KG1 (cell line): Measurements from ENCODE around the gene ZNF541.

Experiments used
- DNase-seq: peaks from one replicate; lab custom pipeline; 2025; lab: John Stamatoyannopoulos, UW

Gene ZNF541

DNA sequence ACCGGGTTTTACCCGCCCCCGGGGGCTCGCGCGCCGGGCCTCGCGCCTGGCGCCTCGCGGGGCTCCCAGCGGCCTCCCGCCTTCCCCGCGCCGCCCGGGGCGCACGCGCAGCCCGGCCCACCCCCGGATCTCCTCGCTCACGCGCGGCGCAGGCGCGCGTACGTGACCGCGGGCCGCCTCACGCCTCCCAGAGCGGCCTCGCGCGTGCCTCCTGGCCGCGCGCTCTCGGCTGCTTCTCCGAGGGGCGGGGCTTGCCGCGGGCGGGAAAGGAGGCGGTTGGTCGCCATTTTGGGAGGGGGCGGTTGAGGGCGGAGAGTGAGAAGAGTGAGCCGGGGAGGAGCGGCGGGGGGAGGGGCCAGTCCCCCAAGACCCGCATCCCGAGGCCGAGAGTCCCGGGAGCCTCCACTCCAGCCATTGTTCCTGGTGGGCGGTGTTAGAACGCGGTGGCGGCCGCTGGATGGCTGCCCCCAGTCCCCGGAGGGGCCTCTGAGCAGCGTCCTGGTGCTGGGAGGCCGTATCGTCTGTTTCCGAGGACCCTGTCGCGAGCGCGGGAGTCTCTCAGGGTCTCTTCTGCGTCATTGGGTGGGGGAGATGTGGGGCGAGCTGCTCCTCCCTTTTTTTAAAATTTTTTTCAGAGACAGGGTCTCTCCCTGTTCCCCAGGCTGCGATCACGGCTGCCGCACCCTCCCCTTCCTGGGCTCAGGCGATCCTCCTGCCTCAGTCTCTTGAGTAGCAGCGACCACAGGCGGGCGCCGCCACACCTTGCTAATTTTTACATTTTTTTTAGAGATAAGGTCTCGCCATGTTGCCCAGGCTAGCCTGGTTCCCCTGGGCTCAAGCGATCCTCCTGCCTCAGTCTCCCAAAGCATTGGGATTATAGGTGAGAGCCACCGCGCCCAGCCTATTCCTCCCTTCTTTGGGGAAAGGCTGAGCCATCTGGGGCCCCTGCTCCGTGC, at the start of gene ZNF541:
TSS of gene ZNF541 (minus strand) at position 78 of the 956 bp plus-strand sequence. CDS start 17,292 bp downstream, outside the sequence.
- DNase-seq = no peak

DNA sequence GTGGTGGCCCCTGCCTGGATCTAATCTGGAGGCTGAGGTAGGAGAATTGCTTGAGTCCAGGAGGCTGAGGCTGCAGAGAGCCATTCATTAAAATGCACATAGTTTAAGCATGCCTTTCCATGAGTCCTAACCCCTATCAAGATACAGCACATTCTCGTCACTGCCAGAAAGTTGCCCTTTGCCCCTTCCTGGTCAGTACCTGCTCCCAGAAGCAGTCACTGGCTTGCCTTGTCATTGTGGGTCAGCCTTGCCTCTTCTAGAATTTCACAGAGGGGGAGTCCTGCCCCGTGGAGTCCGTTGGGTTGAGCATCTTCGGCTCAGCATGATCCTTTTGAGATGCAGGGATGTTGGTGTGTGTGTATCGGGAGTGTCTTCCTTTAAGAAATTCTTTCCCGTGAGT, 46.8 kb upstream of the ZNF541 start:
- DNase-seq = no peak

- DNase-seq = no peak
These were observed 45.8 kb upstream of the ZNF541 start for GRCh38 chr19:47618771-47619170.

- no peak for DNase-seq
These were observed 42.8 kb upstream of the ZNF541 start for GRCh38 chr19:47615714-47616113.

- no peak for DNase-seq
These were observed 42.3 kb upstream of the ZNF541 start for GRCh38 chr19:47615230-47615629.

DNA sequence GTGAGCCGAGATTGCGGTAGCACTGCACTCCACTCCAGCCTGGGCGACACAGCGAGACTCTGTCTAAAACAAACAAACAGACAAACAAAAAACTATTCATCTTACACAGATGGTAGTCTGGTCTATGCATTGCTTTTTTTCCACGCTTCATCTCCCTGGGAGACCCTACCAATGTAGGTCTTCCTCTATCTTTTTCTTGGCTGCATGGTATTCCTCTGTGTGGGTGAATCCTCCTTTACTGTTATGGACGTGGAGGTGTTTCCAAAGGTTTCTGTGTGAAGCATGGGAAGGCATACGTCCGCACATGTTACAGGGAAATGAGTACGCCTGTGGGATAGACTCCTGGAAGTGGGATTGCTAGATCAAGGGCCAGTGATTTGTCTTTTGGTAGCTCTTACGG, 41.6 kb upstream of the ZNF541 start:
- DNase-seq = no peak

GRCh38 chr19:47614021-47614295, 41.0 kb upstream of the ZNF541 start:
- no peak for DNase-seq

DNA sequence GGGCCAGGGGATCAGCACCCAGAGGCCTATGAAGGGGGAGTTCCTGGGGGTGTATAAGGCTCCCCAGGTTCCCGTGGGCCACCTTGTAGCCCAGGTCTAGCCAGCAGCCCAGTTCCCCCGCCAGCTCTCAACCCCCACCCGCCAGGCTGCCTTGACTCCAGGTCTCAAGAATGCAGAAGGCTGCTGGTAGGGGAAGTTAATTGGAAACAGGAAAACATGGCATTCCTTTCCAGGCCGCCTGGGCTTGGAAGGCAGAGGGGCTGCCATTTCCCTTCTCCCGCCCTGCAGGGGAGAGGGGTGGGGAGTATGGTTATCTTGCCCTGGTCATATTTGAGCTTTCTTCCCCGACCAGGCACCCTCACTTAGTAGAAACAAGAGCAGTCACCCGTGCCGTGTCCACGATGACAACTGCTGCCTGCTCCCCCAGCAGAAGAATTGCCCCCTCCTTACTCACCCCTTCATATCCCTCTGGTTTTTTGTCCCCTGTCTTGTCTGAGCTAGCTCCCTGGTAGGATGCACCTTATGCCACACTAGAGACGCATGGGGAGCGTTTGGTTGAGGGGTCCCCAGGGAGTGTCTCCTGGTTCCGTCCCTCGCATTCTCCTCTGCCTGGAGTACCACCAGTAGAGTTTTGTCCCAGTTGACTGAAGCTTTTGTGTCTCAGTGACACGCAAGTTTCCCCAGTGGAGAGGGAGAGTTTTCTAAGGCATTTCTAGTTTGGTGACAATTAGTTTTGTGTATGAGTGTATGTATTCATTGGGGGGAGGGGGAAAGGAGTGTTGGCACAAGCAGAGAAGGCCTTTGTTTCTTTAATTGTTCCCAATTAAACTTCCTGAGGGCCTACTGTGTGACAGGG, 40.4 kb upstream of the ZNF541 start:
- no peak for DNase-seq

DNA sequence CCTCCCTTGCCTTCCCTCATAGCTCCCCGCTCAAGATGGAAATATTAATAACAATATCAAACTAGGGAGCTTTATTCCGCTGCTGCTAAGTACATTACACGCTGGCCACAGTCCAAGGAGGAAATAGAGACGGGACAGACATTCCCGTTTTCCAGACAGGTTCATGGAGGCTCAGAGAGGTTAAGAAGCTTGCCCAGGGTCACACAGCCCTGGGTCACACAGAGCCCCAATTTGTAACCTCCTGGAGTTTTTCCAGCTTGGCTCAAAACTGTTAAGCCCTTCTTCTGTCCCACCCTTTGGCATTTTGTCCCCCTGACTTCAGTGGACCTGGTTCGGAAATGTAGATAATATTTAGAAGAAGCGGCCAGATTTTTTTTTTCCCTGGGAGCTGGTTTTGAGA, 38.0 kb upstream of the ZNF541 start:
- DNase-seq = no peak

DNA sequence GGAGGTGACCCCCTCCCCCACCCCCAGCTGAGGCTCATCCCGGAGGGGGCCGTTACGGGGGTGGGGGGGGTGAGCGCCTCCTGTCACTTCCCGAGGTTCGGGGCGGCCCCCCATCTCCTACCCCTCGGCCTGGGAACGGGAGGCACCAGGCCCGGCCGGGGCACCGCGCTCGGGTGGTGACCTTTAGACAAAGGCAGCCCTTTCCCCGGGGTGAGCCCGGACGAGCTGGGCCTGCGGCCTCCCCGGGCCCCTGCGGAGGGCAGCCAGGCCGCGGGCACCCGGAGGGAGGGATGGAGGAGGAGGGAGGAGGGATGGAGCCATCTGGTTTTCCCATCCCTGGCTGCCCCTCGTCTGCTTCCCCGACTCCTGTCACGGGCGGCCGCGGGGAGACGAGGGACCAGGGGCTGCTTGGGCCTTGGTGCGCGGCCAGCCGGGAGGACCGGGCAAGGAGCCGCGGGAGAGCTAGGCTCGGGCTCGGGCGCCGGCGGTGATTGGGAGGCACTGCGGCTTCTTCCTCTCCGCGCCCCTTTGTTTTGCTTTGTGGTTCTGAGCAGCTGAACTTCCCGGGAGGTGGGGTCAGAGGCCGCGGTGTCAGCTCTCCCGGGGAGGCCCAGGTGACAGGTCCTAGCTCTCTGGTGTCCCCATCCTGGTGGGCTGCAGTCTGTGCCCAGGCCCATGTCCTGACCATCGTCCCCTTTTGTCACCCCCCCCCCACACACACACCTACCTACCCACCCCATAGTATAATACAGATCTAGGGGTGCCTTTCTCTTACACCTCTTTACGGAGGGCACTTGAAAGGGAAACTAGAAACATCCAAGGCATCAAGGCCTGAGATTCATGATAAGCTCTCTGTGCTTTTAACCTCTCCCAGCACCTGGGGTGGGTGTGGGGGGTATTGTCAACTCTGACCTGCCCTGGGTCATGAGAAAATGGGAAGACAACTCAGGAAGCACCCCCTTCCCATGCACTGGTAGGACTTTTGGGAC, 37.3 kb upstream of the ZNF541 start:
- peak; percentile 23 for DNase-seq

DNA sequence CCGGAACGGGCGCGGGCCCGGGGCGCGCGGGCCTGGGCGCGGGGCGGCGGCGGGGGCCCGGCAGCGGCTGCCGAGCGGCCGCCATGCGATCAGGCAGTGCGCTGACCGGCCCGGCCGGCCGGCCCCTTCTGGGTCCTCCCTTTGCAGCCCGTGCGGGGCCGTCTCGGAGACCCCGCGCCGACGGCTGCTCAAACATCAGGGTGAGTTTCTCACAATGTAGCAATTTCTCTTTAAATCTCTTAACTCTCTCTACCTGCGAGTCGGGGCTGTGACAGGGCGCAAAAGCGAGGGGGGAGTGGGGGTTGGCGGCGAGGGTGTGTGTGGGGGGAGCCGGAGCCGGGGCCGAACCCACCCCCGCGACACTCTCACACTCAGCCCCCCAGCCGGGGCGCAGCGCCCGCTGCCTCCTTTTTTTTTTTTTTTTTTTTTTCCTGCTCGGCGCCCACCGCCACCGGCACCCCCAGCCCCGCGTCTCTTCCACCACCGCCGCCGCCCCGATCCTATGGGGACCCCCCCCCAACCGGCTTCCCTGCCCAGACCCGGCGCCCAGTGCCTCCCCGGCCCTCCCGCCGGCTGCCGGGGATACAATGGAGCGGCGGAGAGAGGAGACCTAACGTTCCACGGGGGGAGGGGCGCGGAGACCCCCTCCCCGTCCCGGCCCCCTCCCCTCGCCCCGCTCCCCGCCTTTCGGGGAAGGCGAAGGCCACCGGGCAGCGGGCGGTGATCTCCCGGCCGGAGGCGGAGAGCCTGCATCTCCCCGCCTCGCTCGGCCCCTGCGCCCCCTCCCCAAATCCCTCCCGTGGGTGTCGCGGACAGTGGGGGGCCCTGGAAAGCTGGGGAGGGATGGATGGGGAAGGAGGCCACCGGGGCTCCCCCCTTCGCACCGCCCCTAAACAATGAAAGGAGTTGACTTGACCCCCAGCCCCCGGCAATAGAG, 36.3 kb upstream of the ZNF541 start, which contains the start of gene BICRA:
TSS of gene BICRA (plus strand) at position 166 of the 937 bp plus-strand sequence. CDS start 64,441 bp downstream, outside the sequence.
- peak; percentile 78 for DNase-seq

DNA sequence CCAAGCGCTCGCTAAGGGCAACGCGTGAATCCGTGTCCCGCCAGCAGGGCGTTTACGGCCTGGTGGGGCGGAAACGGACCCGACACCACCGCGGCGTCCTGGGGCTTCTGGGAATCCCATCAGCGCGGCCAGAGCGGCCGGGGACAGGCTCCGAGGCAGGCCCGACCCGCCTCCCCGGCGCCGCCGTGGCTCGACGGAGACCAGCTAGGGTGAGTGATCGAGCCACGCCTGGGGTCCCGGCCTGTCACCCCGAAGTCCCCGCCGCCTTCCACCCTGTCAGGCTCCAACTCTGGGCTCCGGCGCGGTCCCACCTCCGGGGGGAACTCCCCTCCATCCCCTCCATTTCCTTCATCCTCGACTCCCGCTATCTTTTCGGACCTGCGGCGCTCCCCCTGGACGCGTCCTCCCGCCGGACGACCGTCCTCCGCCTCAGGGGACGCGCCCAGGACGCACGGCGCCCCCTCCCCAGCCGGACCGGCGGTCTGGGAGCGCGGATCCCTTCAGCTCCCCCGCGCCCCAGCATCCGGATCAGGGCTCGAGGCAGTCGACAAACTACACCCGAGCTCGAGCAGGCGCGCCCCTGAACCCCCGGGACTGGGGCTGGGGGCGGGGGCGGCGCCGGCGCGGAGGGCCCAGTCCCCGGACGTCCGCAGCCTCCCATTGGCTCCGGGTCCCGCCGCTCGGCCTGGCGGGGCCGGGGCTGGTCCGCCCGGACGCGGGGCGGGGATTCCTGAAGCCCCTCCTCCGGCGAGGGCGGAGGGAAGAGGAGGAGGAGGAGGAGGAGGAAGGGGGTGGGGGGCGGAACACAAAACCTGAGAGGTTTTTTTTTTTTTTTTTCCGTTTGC, 35.3 kb upstream of the ZNF541 start:
- DNase-seq = peak; percentile 79

GRCh38 chr19:47607564-47608073, 34.7 kb upstream of the ZNF541 start:
- DNase-seq = no peak

- DNase-seq = no peak
These were observed 31.0 kb upstream of the ZNF541 start for GRCh38 chr19:47603706-47604565.

DNA sequence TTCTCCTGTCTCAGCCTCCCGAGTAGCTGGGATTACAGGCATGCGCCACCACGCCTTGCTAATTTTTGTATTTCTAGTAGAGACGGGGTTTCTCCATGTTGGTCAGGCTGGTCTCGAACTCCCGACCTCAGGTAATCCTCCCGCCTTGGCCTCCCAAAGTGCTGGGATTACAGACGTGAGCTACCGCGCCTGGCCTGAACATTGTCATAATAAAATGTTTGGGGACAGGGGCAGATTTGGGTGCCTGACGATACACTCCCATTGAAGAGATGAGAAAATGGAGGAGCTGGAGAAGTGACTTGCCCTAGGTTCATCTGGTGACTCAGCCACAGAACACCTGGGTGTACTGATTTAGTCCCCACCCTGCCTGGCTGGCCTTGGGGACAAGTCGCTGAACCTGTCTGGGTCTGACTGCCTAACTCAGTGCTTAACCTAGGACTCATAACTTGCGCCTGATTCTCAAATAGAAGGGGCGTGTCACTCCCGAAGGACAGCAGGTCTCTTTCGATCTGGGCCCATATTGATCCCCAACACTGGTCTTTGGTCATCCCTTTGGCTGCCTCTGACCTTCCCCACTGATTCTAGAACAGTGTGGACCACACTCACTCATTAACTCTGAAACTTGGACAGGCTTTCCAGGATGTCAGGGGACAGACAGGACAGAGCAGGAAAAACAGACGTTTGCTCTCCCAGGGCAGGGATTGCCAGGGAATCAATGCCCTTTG, 28.4 kb upstream of the ZNF541 start:
- no peak for DNase-seq

DNA sequence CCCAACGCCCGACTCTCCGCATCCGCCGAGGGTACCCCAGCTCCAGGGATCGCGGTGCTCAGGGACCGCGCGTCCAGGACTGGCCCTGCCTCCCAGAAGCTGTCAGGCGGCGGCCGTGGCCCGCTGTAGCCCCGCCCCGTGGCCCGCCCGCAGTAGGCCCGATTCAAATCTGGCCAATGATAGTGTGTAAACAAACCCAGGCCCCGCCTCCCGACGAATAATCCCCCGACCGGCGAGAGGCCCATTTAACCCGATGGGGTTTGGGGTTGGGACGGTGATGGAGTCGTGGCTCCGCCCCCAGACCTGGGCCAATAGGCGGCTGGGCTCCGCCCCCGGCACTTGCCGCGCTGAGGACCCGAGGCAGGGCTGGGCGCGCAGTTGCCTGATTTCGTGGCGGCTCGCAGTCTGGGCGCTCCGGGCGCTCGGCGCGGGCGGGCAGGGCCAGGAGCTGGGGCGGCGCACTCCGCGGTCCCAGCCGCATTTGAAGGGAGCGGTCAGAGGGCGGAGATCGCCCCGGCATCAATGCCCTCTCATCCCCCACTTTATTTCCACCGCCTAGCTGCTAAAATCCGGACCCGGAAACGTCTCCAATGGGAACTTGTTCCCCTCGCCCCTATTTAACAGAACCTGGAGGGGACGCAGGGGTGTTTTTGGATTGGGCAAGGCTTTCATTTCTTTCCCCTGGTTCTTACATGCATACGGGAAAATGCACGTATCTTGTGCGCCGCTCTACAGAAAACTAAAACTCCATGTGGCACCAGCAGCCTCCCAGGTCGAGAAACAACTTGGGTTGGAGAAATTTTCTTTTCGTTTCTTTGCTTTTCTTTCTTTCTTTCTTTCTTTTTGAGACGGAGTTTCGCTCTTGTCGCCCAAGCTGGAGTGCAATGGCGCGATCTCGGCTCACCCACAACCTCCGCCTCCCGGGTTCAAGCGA, 27.6 kb upstream of the ZNF541 start:
- peak; percentile 98 for DNase-seq
